Subcutaneous adipose tissue (tissue), 4 donors: ENCODE data around the gene UPK1B. TPM values are rescaled to one million over a fixed set of nuclear protein-coding genes. Genes with fewer than 3 reads are reported as not detected.

Experiments used
- CTCF ChIP-seq: fragments of 450-650 bp; IDR thresholded peaks from one replicate; pipeline ENCODE4 v1.5.1; 2016; ENCODE audit warnings: low read depth, mild to moderate bottlenecking, control low read depth, antibody characterized with exemption, moderate library complexity
- total RNA-seq, 4 donors: library from RNA; depleted of rRNA; stranded (reverse); fragments of >200 nt; gene quantifications; one replicate each; pipeline ENCODE4 v1.1.0, GENCODE V29; 2016

The UPK1B gene
- total RNA-seq, 4 donors from 2014 or later = 0.65 TPM; not detected in 3

GRCh38 chr3:119146578-119147375 lies 26.6 kb upstream of the UPK1B start:
- no peak for TF ChIP-seq CTCF

- TF ChIP-seq CTCF = no peak
Measured at GRCh38 chr3:119147494-119147893, 25.9 kb upstream of the UPK1B start.

- no peak for TF ChIP-seq CTCF
Measured at GRCh38 chr3:119148493-119149180, 24.8 kb upstream of the UPK1B start.

- no peak for TF ChIP-seq CTCF
Measured at GRCh38 chr3:119149484-119149883, 23.9 kb upstream of the UPK1B start.

GRCh38 chr3:119156868-119157267 lies 16.5 kb upstream of the UPK1B start:
- TF ChIP-seq CTCF = no peak

GRCh38 chr3:119157971-119158370 lies 15.4 kb upstream of the UPK1B start:
- TF ChIP-seq CTCF = no peak

GRCh38 chr3:119160361-119160760 lies 13.0 kb upstream of the UPK1B start:
- no peak for TF ChIP-seq CTCF
